NCI-H128 (cell line): ENCODE data around the gene ATF7IP.
"Not testable (repeated sequence)": the region's sequence is repeated elsewhere in the genome, so short reads cannot be mapped to it uniquely, and the experiment has no call there.

Source experiments
- DNase-seq: peaks from one replicate; lab custom pipeline; 2025; ENCODE audit not compliant: unreplicated experiment; lab: John Stamatoyannopoulos, UW

The ATF7IP gene

GRCh38 chr12:14373217-14373616, 7.7 kb downstream of the ATF7IP start:
- no peak for DNase-seq

GRCh38 chr12:14379508-14379907, 14.0 kb downstream of the ATF7IP start:
- DNase-seq = no peak

GRCh38 chr12:14384783-14385638, 19.5 kb downstream of the ATF7IP start:
- DNase-seq = peak; percentile 72

GRCh38 chr12:14387219-14387871, 21.9 kb downstream of the ATF7IP start:
- DNase-seq = no peak

- no peak for DNase-seq
These were observed 25.0 kb downstream of the ATF7IP start for GRCh38 chr12:14390449-14390848.

GRCh38 chr12:14390870-14391530, 25.5 kb downstream of the ATF7IP start:
- no peak for DNase-seq

GRCh38 chr12:14393751-14394150, 28.3 kb downstream of the ATF7IP start:
- DNase-seq = no peak

- no peak for DNase-seq
These were observed 29.0 kb downstream of the ATF7IP start for GRCh38 chr12:14394317-14395073.

GRCh38 chr12:14395074-14395778, 29.7 kb downstream of the ATF7IP start:
- no peak for DNase-seq

GRCh38 chr12:14396071-14396470, 30.6 kb downstream of the ATF7IP start:
- DNase-seq = no peak

- DNase-seq = no peak
These were observed 34.4 kb downstream of the ATF7IP start for GRCh38 chr12:14399871-14400270.

- no peak for DNase-seq
These were observed 35.1 kb downstream of the ATF7IP start for GRCh38 chr12:14400599-14400998.

- DNase-seq = not testable (repeated sequence)
These were observed 35.8 kb downstream of the ATF7IP start for GRCh38 chr12:14401267-14401666.

GRCh38 chr12:14402697-14403096, 37.2 kb downstream of the ATF7IP start:
- no peak for DNase-seq

- DNase-seq = no peak
These were observed 37.8 kb downstream of the ATF7IP start for GRCh38 chr12:14403293-14403692.

- DNase-seq = peak; percentile 84
These were observed 38.3 kb downstream of the ATF7IP start for GRCh38 chr12:14403711-14404196.

GRCh38 chr12:14405407-14405806, 39.9 kb downstream of the ATF7IP start:
- DNase-seq = not testable (repeated sequence)

- no peak for DNase-seq
These were observed 42.7 kb downstream of the ATF7IP start for GRCh38 chr12:14408208-14408607.

GRCh38 chr12:14410177-14410576, 44.7 kb downstream of the ATF7IP start:
- DNase-seq = no peak

- DNase-seq = no peak
These were observed 45.5 kb downstream of the ATF7IP start for GRCh38 chr12:14410841-14411569.
